ENCODE measurements around the gene MBP. TPM values are rescaled to one million over a fixed set of nuclear protein-coding genes. Genes with fewer than 3 reads are reported as not detected.

Gene MBP
- polyA plus RNA-seq, 1 donor from 2014 or later = 3.3 TPM

- Histone ChIP-seq H3K9me2 (ENCODE audit: insufficient read depth, low read length) (no peaks in the 10 kb centered on the region), H3F3A (ENCODE audit: insufficient read depth, low read length, poor library complexity, severe bottlenecking) (no peaks in the 10 kb centered on the region), H3K9ac (ENCODE audit: low read length) (no peak overlapping the region), H3K79me2 (replicated peaks; ENCODE audit: insufficient read depth, low read length) (no peaks in the 10 kb centered on the region), H3K4me2 (ENCODE audit: low read length) (no peak overlapping the region), H3K36me3 (ENCODE audit: insufficient read depth, low read length) (no peaks in the 10 kb centered on the region), H3K4me3 (ENCODE audit: low read length) (no peak overlapping the region), H3K9me3 (ENCODE audit: low read length) (no peaks in the 10 kb centered on the region), H4K20me1 (ENCODE audit: insufficient read depth) (no peaks in the 10 kb centered on the region), H3K27me3 (ENCODE audit: insufficient read depth, low read depth, low read length) (no peaks in the 10 kb centered on the region), H3K27ac (ENCODE audit: low read length) (no peak overlapping the region), H2AFZ (ENCODE audit: low read depth, low read length) (no peak overlapping the region)
- no peak for TF ChIP-seq EZH2 (IDR thresholded peaks at IDR 0.05; ENCODE audit: borderline replicate concordance, insufficient read depth, low read length, poor library complexity, severe bottlenecking)
- TF ChIP-seq TAF1 (IDR thresholded peaks at IDR 0.05; ENCODE audit: low read depth) = no peak
- no peak for TF ChIP-seq SMC3 (conservative IDR thresholded peaks at IDR 0.05; ENCODE audit: poor library complexity)
- no peak for TF ChIP-seq POLR2AphosphoS5 (IDR thresholded peaks at IDR 0.05)
- TF ChIP-seq MXI1 (conservative IDR thresholded peaks at IDR 0.05; ENCODE audit: poor library complexity, severe bottlenecking) = no peak
- no peak for TF ChIP-seq RAD21 (conservative IDR thresholded peaks at IDR 0.05)
- no peak for TF ChIP-seq REST (IDR thresholded peaks at IDR 0.05; ENCODE audit: borderline replicate concordance)
- no peak for TF ChIP-seq EP300 (conservative IDR thresholded peaks at IDR 0.05; ENCODE audit: poor library complexity, severe bottlenecking)
- no peak for TF ChIP-seq CTCF (IDR thresholded peaks at IDR 0.05; ENCODE audit: poor library complexity, severe bottlenecking)
These were observed 149.0 kb downstream of the MBP start for GRCh38 chr18:76983613-76984051.

- Histone ChIP-seq H3K79me2 (replicated peaks; ENCODE audit: insufficient read depth, low read length) (no peaks in the 10 kb centered on the region), H3K4me2 (ENCODE audit: low read length) (no peak overlapping the region), H3K9me2 (ENCODE audit: insufficient read depth, low read length) (no peaks in the 10 kb centered on the region), H2AFZ (ENCODE audit: low read depth, low read length) (no peak overlapping the region), H3K9me3 (ENCODE audit: low read length) (no peaks in the 10 kb centered on the region), H3F3A (ENCODE audit: insufficient read depth, low read length, poor library complexity, severe bottlenecking) (no peaks in the 10 kb centered on the region), H3K27me3 (ENCODE audit: insufficient read depth, low read depth, low read length) (no peaks in the 10 kb centered on the region), H4K20me1 (ENCODE audit: insufficient read depth) (no peaks in the 10 kb centered on the region), H3K9ac (ENCODE audit: low read length) (no peak overlapping the region), H3K36me3 (ENCODE audit: insufficient read depth, low read length) (no peaks in the 10 kb centered on the region), H3K4me3 (ENCODE audit: low read length) (no peak overlapping the region), H3K27ac (ENCODE audit: low read length) (no peak overlapping the region)
- TF ChIP-seq POLR2AphosphoS5 (IDR thresholded peaks at IDR 0.05) (no peak), REST (IDR thresholded peaks at IDR 0.05; ENCODE audit: borderline replicate concordance) (no peak), SMC3 (conservative IDR thresholded peaks at IDR 0.05; ENCODE audit: poor library complexity) (peak; percentile 65), RAD21 (conservative IDR thresholded peaks at IDR 0.05) (peak; percentile 34), CTCF (IDR thresholded peaks at IDR 0.05; ENCODE audit: poor library complexity, severe bottlenecking) (peak; percentile 69), EZH2 (IDR thresholded peaks at IDR 0.05; ENCODE audit: borderline replicate concordance, insufficient read depth, low read length, poor library complexity, severe bottlenecking) (no peak), EP300 (conservative IDR thresholded peaks at IDR 0.05; ENCODE audit: poor library complexity, severe bottlenecking) (no peak), MXI1 (conservative IDR thresholded peaks at IDR 0.05; ENCODE audit: poor library complexity, severe bottlenecking) (no peak), TAF1 (IDR thresholded peaks at IDR 0.05; ENCODE audit: low read depth) (no peak)
These were observed 149.6 kb downstream of the MBP start for GRCh38 chr18:76982841-76983583.

Measured in neural cell (in vitro differentiated cells).